Rectal smooth muscle tissue (tissue), 1 donor: Measurements from ENCODE around the gene CARD8.
A peak's percentile ranks its signal among the peaks of the same experiment; 100 is the strongest.

Source experiments
- H3K27ac ChIP-seq: one replicate; pipeline ENCODE4 v1.7.0; 2013; ENCODE audit warnings: low read depth, low read length, inconsistent platforms
- H3K27me3 ChIP-seq: one replicate; pipeline ENCODE4 v1.7.0; 2013; ENCODE audit warnings: low read length; ENCODE audit not compliant: control insufficient read depth, insufficient read depth
- H3K36me3 ChIP-seq: one replicate; pipeline ENCODE4 v1.7.0; 2013; ENCODE audit warnings: low read length; ENCODE audit not compliant: control insufficient read depth, insufficient read depth
- H3K4me1 ChIP-seq: one replicate; pipeline ENCODE4 v1.7.0; 2013; ENCODE audit warnings: low read length; ENCODE audit not compliant: control insufficient read depth, insufficient read depth
- H3K4me3 ChIP-seq: one replicate; pipeline ENCODE4 v1.7.0; 2013; ENCODE audit warnings: low read length
- H3K9ac ChIP-seq: one replicate; pipeline ENCODE4 v1.7.0; 2013; ENCODE audit warnings: low read length

The CARD8 gene

GRCh38 chr19:48175578-48175977 lies 80.1 kb downstream of the CARD8 start:
- no peak overlapping the region for H3K27ac ChIP-seq
- H3K4me3 ChIP-seq = no peak overlapping the region
- no peak overlapping the region for H3K9ac ChIP-seq
- H3K4me1 ChIP-seq = peaks cover 7% of the 10 kb centered on the region
- H3K36me3 ChIP-seq = no peaks in the 10 kb centered on the region
- H3K27me3 ChIP-seq = no peaks in the 10 kb centered on the region

- no peak overlapping the region for H3K4me3 ChIP-seq
- no peaks in the 10 kb centered on the region for H3K36me3 ChIP-seq
- H3K27me3 ChIP-seq = no peaks in the 10 kb centered on the region
- H3K27ac ChIP-seq = no peak overlapping the region
- no peak overlapping the region for H3K9ac ChIP-seq
- peaks cover 7% of the 10 kb centered on the region for H3K4me1 ChIP-seq
Observed at GRCh38 chr19:48174445-48175030, 81.2 kb downstream of the CARD8 start.

- H3K27me3 ChIP-seq = no peaks in the 10 kb centered on the region
- peaks cover 7% of the 10 kb centered on the region for H3K4me1 ChIP-seq
- H3K9ac ChIP-seq = no peak overlapping the region
- H3K27ac ChIP-seq = no peak overlapping the region
- no peak overlapping the region for H3K4me3 ChIP-seq
- no peaks in the 10 kb centered on the region for H3K36me3 ChIP-seq
Observed at GRCh38 chr19:48171710-48172109, 84.0 kb downstream of the CARD8 start.

- Histone ChIP-seq H3K27ac (peak overlapping the region; percentile 91), H3K27me3 (no peaks in the 10 kb centered on the region), H3K4me1 (peaks cover 7% of the 10 kb centered on the region), H3K9ac (peak overlapping the region; percentile 66), H3K36me3 (no peaks in the 10 kb centered on the region), H3K4me3 (peak overlapping the region; percentile 78)
Observed at GRCh38 chr19:48170817-48171347, 84.8 kb downstream of the CARD8 start.

- Histone ChIP-seq H3K4me3 (peak within 1 kb of the TSS; percentile 78), H3K27ac (peak within 1 kb of the TSS; percentile 91), H3K27me3 (no peaks in the 10 kb centered on the region), H3K9ac (peak within 1 kb of the TSS; percentile 68), H3K36me3 (no peaks in the 10 kb centered on the region), H3K4me1 (peaks cover 7% of the 10 kb centered on the region)
Observed at GRCh38 chr19:48169939-48170803, 85.5 kb downstream of the CARD8 start, which contains the start of the genes LIG1 and ZSWIM9. Gene LIG1, minus strand, starts transcription at chr19:48170344. Its CDS starts 4,778 bp downstream, at chr19:48165566. Gene ZSWIM9, plus strand, starts transcription at chr19:48170680. Its CDS starts 1,123 bp downstream, at chr19:48171803.

- H3K4me1 ChIP-seq = peaks cover 7% of the 10 kb centered on the region
- no peaks in the 10 kb centered on the region for H3K27me3 ChIP-seq
- H3K9ac ChIP-seq = no peak overlapping the region
- no peaks in the 10 kb centered on the region for H3K36me3 ChIP-seq
- H3K27ac ChIP-seq = peak overlapping the region; percentile 91
- peak overlapping the region; percentile 78 for H3K4me3 ChIP-seq
Observed at GRCh38 chr19:48169578-48169938, 86.2 kb downstream of the CARD8 start.

- H3K27me3 ChIP-seq = no peaks in the 10 kb centered on the region
- H3K4me1 ChIP-seq = peaks cover 7% of the 10 kb centered on the region
- H3K27ac ChIP-seq = no peak overlapping the region
- H3K36me3 ChIP-seq = no peaks in the 10 kb centered on the region
- no peak overlapping the region for H3K9ac ChIP-seq
- no peak overlapping the region for H3K4me3 ChIP-seq
Observed at GRCh38 chr19:48168689-48169088, 87.0 kb downstream of the CARD8 start.

- Histone ChIP-seq H3K9ac (no peak overlapping the region), H3K27ac (no peak overlapping the region), H3K36me3 (peaks cover 2% of the 10 kb centered on the region)
Observed at GRCh38 chr19:48158210-48158790, 97.4 kb downstream of the CARD8 start.

More at GRCh38 chr19:48158210-48158790, 97.4 kb downstream of the CARD8 start:
- Histone ChIP-seq H3K27me3 (no peaks in the 10 kb centered on the region), H3K4me1 (no peaks in the 10 kb centered on the region), H3K4me3 (no peak overlapping the region)
